NCI-H1930 (cell line): ENCODE results near the gene AKT1.

Source experiments
- DNase-seq, 2 experiments: peaks; one replicate each; lab custom pipeline; 2025; lab: John Stamatoyannopoulos, UW

AKT1 gene

DNA sequence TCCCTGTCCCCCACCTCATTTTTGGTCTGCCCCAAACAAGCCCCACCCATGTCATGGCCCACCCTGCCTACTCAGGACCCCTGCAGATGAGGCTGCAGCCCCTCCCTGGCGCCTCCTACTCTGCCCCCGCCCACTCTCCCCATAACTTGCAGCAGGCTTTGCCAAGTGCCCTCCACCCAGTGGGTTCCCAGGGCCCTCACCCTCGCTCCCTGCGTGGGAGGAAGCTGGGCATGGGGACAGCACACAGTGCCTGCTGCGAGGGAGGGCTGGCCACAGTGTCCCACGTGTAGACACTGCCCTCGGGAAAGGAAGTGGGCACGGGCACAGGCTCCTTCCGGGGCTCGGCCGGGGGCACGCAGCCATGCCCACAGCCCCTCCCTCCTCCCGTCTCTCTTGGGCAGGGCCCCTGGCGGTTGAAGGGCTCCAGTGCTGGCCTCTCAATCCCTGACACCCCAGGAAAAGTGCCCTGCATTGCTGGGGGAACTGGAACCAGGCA is 9.4 kb downstream of the AKT1 start:
- no peak for DNase-seq

DNA sequence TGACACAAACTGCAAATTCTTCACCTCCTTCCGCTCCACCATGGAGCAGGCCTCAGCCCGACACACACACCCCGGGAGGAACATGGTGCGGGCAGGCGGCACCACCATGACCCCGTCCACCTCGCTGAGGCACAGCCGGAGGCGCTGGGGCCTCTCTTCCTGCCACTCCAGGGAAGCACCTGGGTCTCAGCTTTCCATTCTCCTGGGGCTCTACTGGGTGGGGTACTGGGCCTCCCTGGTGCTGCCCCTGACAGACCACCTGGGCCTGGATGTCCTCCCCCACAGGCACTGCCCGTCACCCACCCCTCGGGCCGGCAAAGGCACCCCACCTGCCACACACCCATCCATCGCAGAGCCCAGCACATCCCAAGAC is 9.9 kb downstream of the AKT1 start:
- no peak for DNase-seq

DNA sequence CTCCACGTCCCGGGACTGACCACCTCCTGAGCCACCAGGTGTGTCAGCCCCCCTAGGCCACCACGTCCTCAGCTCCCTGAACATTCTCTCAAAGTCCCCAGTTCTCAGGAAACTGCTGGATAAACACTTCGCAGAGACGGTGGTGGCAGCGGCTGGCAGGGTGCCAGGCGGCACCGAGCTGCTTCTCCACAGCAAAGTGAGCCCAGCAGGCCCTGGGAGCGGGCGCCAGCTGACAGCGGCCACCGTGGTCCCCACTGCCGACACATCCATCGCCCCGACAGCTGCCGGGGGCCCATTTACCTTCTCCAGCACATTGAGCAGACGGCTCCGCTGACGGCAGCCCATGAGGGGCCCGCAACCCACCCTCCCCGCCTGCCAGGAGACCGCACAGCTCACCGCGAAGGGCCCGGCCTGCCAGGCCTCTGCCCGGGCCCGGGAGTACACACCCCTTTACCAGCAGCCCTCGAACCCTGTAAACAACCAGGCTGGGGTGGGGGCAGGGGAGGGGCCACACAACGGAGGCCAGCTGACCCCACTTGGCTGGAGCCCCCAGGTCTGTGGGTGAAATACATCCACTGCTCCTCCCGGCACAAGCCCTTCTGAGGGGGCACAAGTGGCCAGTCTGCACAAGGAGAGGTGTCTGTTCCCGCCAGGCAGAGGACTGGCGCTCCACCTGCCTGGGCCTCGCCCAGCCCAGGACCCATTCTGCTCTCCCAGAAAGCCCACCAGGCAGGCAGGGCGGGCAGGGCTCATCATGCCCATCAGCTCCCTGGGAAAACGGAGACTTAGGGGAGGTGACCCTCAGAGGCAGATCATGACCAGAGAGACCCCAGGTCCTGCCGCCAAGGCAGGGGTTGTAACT is 10.5 kb downstream of the AKT1 start:
- no peak for DNase-seq

DNA sequence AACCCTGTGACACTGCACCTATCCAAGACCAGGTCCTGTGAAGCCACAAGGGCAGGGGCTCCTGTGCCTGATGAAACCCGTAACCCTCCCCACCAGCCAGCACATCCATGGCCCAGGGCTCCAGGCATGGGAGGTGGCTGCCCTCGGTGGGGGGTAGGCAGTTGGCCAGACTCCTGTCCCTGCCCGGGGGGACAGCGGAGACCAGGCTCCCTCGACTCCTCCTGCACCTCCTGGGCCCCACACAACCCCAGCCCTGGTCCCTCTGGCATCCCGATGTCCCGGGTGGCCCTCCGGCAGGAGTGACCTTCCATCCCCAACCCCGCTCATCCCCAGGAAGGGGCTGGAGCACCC is 11.4 kb downstream of the AKT1 start:
- no peak for DNase-seq

DNA sequence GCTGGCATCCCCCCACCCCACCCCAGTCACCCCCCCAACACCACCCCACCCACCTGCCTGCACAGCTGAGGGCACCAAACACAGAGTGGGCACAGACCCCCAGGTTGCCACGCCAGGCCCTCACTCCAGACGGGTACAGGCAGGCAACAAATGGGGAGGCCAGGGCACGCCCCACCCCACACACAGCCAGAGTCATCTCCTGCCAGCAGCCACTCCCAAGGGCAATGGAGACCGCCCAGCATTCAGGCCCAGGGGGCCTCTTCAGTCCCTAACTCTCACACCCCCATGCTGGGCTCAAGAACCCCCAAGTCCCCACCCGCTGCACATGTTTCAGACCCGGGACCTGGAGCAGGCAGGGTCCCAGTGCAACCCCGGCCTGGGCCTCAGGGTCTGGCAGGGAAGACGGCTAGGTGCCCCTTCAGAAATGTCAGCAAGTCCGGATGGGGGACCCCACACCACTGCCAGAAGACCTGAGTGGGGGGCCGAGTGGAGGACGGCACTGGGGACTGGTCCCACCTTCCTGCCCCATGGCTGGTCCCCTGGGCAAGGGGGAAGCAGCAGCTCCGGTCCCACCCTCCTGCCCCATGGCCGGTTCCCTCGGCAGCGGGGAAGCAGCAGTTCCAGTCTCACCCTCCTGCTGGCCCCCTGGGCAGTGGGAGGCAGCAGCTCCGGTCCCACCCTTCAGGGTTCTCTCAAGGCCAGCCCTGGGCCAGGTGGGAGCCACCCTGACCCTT is 11.9 kb downstream of the AKT1 start:
- no peak for DNase-seq

DNA sequence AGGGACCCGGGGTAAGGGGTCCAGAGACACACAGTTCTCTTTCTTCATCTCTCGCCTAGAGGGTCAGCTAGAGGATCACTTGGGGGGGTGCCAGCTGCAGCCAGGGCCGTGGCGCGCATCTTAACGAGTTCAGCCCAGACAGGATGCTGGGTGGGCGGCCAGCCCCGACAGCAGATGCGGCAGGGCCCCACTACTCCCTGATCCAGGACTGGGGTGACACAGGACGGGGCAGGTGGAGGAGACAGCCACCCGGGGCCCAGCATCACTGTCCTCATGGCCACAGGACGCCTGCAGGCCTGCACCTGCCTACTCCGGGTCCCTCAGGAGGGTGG is 12.8 kb downstream of the AKT1 start:
- no peak for DNase-seq

DNA sequence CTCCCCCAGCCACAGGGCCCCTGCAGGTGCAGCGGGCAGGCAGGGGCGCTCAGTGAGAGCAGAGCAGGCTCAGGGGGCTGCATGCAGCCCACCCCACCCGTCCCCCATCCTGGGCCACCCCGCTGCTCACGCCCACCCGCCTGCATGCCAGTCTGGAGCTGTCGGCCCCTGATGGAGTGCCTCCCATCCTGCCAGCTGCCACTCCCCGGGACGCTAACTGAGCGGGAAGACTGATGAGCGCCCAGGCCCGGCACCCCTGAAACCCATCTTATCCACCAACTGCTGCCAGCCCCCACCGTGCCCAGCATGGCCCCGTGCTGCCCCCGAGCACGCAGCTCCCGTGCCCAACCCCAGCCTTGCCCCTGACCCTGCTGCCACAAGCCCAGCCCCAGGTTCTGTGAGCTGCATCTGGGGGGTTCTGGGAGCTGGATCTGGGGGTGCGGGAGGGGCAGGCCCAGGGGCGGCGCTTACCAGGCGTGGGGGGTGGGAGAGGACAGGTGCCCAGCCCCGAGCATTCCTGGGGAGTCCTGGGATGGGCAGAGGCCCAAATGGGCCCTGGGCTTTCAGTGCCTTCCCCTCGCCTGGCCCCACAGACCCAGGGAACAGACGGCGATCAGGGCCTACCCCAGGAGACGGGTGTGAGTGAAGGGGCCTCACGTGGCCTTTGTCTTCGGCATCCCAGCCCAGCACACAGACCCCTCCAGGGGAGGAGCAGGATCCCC is 13.3 kb downstream of the AKT1 start:
- DNase-seq: no peak

DNA sequence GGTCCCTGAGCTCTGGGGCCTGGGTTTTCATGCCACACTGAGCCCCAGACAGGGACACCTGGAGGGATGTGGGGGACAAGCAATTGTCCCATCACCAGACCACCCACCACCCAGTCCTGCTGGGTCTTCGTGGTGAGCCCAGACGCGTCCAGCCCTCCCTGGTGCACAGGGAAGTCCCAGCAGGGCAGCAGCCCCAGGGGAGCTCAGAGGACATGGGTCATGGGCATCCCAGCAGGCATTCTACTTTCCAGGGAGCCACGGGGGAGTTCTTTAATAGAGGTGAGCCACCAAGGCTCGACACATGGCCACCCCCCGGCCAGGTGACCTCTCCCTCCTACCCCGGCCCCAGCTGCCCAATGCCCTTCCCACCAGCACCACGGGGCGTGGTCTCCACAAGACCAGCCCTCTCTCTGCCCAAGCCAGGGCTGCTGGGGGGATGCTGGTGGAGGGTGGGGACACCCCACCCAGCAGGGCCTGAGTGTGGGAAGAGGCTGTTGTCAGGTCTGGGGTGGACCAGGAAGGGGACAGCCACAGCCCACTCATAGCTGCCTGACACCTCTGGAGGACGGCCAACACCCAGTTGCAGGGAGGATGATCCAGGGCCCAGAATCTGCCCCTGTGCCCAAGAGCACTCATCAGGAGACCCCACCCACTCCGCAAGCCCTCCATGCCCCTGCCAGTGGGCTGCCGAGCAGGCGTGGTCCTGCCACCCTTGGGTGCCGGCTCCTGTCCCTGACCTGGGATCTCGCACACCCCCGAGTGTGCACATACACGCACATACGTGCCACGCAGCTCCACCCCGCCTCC is 14.1 kb downstream of the AKT1 start:
- DNase-seq: no peak

DNA sequence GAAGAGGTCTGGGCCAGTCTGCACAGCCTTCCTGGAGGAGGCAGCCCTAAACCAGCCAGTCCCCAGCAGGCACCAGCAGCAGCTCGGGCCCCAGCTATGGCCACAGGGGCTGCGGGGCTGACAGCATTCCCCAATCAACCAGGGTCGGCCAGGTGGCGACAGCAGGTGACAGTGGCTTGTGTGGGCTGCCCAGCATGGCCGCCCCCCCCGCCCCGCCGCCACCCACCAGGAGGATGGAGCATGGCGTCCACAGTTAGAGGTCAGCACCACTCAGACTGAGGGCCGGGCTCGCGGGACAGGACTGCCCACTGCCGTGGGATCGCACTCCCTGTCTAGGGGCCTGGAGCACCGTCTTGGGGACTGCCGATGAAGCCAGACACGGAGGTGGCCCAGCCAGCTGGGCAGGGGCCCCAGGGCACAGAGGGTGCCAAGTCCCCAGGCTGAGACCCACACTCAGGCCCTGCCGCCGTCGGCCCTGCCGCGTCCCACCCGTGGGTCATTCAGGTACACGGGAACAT is 15.0 kb downstream of the AKT1 start:
- DNase-seq: no peak

DNA sequence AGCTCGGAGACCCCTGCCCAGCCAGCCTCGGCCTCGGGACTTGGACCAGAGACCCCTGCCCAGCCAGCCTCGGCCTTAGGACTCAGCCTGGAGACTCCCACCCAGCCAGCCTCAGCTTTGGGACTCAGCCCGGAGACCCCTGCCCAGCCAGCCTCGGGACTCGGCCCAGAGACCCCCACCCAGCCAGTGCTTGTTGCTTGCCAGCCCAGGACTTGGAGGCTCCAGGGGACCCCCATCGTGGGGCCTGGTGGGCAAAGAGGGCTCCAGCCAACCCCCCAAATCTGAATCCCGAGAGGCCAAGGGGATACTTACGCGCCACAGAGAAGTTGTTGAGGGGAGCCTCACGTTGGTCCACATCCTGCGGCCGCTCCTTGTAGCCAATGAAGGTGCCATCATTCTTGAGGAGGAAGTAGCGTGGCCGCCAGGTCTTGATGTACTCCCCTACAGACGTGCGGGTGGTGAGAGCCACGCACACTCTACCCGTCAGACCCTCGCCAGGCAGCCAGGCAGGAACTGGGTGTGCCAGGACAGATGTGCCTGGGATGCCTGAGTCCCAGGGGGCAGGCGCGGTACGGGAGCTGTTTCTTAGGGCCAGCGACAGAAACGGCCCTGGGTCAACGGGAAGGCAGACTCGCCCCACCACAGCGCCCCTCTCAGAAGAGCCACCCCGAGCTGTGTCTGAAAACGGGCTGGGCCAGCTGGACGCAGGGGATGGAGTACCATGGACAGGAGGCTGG is 15.6 kb downstream of the AKT1 start:
- DNase-seq: no peak

DNA sequence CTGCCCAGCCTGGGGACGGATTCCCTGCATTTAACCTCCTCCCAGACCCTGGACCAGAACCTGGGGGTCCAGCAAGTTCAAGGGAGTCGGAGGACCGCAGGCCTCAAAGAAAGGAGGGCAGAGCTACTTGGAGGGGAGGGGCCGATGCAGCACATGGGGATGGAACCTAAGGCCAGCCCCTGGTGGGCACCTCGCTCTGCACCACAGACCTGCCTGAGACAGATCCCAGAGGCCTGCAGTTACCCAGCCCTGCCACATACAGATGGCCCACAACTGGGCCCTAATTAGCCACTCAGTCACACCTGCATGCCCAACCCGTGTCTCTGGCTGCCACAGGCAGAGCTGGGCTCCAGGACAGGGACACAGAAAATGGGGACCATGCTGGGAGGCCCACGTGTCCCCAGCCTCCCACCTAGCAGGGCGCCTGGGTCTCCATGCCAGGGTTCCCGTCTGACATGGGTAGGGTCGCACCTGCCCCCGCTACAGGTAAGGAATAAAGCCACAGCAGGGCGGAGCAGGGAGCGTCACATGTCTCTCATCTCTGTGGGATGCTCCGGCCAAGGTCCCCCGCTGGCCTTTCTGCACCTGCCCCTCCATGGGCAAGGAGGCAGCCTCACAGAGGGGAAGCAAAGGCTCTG is 16.7 kb downstream of the AKT1 start:
- no peak for DNase-seq

DNA sequence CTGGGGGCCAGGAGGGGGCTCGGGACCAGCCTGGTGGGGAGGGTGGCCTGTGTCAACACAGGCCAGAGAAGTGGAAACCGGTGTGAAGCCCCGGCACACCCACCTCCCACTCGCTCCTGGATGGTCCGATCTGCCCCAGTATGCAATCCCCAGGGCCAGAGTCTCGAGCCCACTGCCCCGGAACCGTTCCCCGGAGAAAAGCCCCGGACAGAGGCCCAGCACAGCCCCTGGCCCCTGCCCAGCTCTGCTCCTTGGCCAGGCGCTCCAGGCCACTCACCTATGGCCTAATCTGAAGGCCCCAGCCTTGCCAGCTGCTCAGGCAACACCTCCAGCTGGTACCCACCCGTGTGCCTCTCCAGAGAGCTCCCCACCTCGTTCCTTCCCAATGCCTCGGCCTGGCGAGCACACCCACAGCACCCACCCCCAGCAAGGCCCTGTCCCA is 17.7 kb downstream of the AKT1 start:
- DNase-seq: no peak

DNA sequence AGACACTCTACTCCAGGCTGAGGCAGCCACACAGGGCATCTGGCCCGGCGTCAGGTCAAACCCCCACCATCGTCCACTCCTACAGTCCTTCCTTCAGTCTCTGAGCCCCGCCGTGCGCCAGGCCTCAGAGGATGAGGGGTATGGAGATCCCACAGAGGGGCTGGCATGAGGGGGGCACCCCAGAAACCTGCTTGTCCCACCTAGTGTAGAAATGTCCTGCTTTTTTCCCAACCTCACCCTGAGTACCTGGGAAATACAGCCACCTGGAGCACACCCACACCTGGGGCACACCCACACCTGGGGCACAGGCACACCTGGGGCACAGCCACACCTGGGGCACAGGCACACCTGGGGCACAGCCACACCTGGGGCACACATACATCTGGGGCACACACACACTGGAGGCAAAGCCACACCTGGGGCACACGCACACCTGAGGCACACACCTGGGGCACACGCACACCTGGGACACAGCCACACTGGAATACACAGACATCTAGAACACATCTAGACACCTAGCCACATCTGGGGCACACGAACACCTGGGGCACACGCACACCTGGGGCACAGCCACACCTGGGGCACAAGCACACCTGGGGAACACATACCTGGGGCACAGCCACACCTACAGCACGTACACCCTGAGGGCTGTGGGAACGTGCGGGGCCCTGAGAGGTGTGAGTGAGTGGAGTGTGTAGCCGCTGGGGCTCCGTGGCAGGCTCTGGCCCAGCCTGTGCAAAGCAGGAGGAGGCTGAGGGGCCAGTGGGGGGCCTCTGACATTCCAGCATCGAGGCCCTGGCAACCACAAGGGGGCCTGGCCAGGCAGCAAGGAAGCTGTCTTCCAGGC is 18.4 kb downstream of the AKT1 start:
- DNase-seq: no peak

DNA sequence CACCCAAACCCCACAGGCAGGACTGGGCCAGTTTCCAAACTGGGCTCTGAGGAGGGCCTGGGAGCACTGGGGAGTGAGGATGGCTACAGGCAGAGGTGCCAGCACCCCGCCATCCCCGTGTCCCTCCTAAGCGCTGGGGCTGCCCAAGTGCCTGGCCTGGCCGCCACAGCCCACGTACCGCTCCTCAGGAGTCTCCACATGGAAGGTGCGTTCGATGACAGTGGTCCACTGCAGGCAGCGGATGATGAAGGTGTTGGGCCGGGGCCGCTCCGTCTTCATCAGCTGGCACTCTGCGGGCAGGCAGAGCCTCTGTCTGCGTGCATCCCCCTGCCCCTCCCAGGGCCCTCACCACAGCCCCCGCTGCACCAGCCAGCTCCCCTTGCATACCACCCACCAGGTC is 19.1 kb downstream of the AKT1 start:
- no peak for DNase-seq

DNA sequence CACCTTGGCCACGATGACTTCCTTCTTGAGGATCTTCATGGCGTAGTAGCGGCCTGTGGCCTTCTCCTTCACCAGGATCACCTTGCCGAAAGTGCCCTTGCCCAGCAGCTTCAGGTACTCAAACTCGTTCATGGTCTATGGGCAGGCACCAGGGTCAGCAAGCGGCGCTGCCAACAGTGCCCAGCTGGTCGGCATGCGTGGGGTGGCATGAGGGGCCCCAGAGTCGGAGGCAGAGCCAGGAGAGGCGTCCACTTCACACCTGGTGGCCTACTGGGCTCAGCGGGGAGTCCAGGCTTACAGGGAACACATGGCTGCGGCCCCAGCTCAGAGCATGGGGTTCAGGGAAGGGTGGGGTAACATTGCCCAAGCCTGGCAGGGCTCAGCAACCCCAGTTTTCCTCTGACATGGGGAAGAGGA is 20.5 kb downstream of the AKT1 start:
- DNase-seq: no peak

DNA sequence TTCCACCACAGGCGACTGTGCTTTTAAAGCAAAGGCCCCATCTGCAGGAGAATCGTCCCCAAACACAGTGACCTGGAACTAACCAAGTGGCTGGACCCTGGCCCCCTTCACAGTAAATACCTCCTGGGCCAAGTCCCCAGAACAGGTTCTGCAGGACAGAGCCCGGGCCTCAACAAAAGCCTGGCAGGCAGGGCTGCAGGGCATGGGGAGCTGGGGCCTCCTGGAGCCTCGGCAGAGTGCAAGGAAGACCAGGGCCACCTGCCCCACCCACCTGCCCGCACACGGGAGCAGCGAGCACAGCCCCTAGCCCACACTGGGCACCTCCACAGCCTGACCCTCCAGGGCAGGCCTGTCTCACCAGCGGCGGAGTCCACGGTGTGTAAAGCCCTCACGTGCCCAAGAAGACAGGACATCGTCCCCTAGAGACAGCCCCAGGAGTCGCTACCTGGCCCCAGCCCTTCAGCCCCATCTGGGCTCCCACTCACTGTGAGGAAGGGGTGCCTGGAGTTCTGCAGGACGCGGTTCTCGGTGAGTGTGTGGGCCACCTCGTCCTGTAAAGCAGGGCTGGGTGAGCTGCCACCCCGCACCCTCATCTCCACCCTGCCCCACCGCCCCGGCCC is 21.0 kb downstream of the AKT1 start:
- DNase-seq: no peak

DNA sequence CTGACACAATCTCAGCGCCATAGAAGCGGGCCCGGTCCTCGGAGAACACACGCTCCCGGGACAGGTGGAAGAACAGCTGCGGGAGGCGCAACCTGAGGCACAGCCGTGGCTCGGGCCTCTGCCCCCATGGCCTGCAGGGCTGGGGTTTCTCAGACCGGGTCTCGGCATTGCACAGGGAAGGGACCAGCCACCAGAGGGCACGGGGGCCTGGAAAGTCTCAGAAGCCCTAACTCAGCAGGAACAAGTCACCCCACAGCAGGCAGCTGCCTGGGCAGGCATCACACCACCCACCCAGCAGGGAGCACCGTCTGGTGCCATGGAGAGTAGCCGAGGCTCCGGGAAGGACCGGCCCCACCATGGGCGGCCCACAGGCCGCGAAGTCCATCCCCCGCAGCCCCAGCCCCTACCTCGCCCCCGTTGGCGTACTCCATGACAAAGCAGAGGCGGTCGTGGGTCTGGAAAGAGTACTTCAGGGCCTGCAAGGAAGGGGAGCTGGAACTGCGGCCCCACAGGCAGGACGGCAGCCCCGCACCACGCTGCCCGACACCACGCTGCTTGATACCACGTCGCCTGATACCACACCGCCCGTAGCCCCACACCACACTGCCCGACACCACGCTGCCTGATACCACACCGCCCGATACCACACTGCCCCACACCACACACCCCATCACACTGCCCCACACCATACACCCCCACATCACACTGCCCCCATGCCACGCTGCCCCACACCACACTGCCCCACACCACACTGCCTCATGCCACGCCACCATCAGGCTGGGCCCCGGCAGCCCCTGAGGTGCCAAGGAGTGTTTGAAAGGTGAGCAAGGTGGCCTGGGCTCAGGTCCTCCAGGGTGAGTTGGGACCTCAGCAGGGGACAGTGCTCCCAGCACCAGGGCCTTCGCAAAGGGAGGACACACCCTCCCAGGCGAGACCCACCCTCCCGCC is 21.8 kb downstream of the AKT1 start:
- no peak for DNase-seq
